K562 (cell line): ENCODE measurements around the gene UQCRFS1. TPM values are rescaled to one million over a fixed set of nuclear protein-coding genes. Genes with fewer than 3 reads are reported as not detected.

Experiments
- FOXK1 ChIP-seq: sonication (generic); formaldehyde crosslinking; IDR thresholded peaks from 2 replicates; pipeline ENCODE4 v1.8.0; 2022; ENCODE audit warnings: missing genetic modification reagents, mild to moderate bottlenecking, borderline replicate concordance
- JUND ChIP-seq, 2 experiments: IDR thresholded peaks; 2 replicates in 1 of 2; 3 replicates in 1 of 2; pipeline ENCODE4 v1.6.1; 2011; ENCODE audit warnings: borderline replicate concordance in 2 of 2, low read depth in 2 of 2, low read length in 2 of 2, improper control_type of control experiment in 1 of 2, missing biosample characterization in 1 of 2, missing genetic modification characterization in 1 of 2, missing genetic modification reagents in 1 of 2
- NBN ChIP-seq: fragments of 450-650 bp; IDR thresholded peaks from 2 replicates; pipeline ENCODE4 v1.6.1; 2016; ENCODE audit warnings: low read depth, mild to moderate bottlenecking
- NFE2 ChIP-seq: IDR thresholded peaks from 2 replicates; pipeline ENCODE4 v1.6.1; 2014; ENCODE audit warnings: antibody characterized with exemption, low read depth
- WHSC1 ChIP-seq: IDR thresholded peaks from one replicate; pipeline ENCODE4 v1.6.1; 2012; ENCODE audit warnings: low read length, control low read depth, inconsistent platforms
- polyA plus RNA-seq, 8 experiments: library from polyadenylated mRNA; depleted of rRNA in 4 of 8; stranded (reverse) in 5 of 8; unstranded in 3 of 8; fragments of >200 nt; fragmentation: Nextera tagmentation in 2 of 8; fragmentation: Illumina TruSeq in 1 of 8; extraction: Ambion mirVana in 2 of 8; extraction: Trizol in 1 of 8; gene quantifications; 2 replicates each; pipeline versions ENCODE4 v1.2.1 to v1.2.3, GENCODE V29; 2011 to 2014; ENCODE audit warnings: inconsistent platforms in 1 of 8, missing spikeins in 1 of 8
- total RNA-seq, 7 experiments: library from RNA; depleted of rRNA in 6 of 7; stranded (reverse); fragments of >200 nt in 6 of 7; fragmentation: Illumina TruSeq in 2 of 7; extraction: Trizol in 2 of 7; gene quantifications; 2 replicates each; pipeline versions ENCODE4 v1.2.1 to v1.2.3, GENCODE V29; 2011 to 2021; ENCODE audit warnings: low replicate concordance in 1 of 7
- TF ChIP-seq, protein P1 (sequence below), 2 experiments: fragments of 450-650 bp in 1 of 2; sonication (generic) in 1 of 2; formaldehyde crosslinking in 1 of 2; IDR thresholded peaks; 2 replicates each; pipeline versions ENCODE4 v1.7.1 to v1.9.0; 2016 to 2022; ENCODE audit warnings: inconsistent platforms in 1 of 2, mild to moderate bottlenecking in 1 of 2, missing genetic modification reagents in 1 of 2
- TF ChIP-seq, protein P2 (sequence below), 2 experiments: fragments of 150-350 bp in 1 of 2; IDR thresholded peaks; 2 replicates each; pipeline ENCODE4 v1.6.1; 2012 to 2016; ENCODE audit warnings: low read depth in 2 of 2, low read length in 2 of 2, mild to moderate bottlenecking in 1 of 2, moderate library complexity in 1 of 2
- TF ChIP-seq, protein P3 (sequence below): fragments of 450-650 bp; IDR thresholded peaks from 2 replicates; pipeline ENCODE4 v1.6.1; 2018; ENCODE audit not compliant: partially characterized antibody

UQCRFS1 gene
- total and polyA plus RNA-seq, 9 of the 15 experiments (the other 6 are each of a cell fraction or from before 2014, with no cell fraction given): 10.8 to 110 (median 64.7) TPM

DNA sequence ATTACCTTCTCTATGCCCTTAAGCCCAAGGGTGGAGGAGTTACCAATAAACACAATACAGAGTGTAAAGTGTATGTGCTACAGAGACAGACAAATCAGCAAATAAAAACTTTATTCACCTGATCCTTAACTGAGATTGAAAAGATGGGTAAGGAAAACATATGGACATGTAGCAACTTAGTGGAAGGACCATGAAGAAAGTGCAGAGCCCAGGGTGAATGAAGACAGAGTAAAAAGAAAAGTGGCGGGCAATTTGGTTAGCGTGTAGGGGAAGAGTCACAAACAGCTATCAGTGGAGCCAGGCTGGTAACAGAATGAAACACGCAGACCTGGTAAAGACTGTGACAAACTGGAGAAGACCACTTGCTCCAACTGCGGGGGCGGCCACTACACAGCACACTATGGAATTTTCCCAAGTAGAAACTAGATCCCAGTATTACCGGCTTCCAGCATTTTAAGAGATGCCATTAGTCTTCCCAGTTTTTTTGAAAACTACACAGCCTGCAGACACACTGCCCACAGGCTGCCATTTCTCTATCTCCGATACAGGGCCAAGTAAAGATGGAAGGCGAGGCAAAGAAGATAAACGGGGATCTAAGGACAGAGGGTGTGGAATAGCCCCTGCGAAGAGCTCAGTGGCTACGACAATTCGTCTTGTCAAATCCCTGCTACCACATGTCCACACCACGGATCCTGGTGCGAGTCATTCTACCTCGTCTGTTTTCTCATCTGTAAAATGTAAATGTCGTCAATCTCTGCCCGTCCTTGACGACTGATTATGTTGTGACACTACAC, 1.2 kb downstream of the UQCRFS1 start (continued):
- TF ChIP-seq, protein P1, sequence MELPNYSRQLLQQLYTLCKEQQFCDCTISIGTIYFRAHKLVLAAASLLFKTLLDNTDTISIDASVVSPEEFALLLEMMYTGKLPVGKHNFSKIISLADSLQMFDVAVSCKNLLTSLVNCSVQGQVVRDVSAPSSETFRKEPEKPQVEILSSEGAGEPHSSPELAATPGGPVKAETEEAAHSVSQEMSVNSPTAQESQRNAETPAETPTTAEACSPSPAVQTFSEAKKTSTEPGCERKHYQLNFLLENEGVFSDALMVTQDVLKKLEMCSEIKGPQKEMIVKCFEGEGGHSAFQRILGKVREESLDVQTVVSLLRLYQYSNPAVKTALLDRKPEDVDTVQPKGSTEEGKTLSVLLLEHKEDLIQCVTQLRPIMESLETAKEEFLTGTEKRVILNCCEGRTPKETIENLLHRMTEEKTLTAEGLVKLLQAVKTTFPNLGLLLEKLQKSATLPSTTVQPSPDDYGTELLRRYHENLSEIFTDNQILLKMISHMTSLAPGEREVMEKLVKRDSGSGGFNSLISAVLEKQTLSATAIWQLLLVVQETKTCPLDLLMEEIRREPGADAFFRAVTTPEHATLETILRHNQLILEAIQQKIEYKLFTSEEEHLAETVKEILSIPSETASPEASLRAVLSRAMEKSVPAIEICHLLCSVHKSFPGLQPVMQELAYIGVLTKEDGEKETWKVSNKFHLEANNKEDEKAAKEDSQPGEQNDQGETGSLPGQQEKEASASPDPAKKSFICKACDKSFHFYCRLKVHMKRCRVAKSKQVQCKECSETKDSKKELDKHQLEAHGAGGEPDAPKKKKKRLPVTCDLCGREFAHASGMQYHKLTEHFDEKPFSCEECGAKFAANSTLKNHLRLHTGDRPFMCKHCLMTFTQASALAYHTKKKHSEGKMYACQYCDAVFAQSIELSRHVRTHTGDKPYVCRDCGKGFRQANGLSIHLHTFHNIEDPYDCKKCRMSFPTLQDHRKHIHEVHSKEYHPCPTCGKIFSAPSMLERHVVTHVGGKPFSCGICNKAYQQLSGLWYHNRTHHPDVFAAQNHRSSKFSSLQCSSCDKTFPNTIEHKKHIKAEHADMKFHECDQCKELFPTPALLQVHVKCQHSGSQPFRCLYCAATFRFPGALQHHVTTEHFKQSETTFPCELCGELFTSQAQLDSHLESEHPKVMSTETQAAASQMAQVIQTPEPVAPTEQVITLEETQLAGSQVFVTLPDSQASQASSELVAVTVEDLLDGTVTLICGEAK (IDR thresholded peaks at IDR 0.05): no peak
- TF ChIP-seq, protein P1 (CRISPR knock-in tag; IDR thresholded peaks at IDR 0.05): no peak
- TF ChIP-seq WHSC1 (no peak), NBN (0 out of 2 replicates have a peak, but pooled peaks have one; percentile 24), JUND (IDR thresholded peaks at IDR 0.05; ENCODE audit: borderline replicate concordance, low read depth, low read length) (no peak), JUND (tag; IDR thresholded peaks at IDR 0.05; ENCODE audit: borderline replicate concordance, low read depth, low read length) (no peak), NFE2 (no peak), FOXK1 (no peak)
- TF ChIP-seq, protein P2, sequence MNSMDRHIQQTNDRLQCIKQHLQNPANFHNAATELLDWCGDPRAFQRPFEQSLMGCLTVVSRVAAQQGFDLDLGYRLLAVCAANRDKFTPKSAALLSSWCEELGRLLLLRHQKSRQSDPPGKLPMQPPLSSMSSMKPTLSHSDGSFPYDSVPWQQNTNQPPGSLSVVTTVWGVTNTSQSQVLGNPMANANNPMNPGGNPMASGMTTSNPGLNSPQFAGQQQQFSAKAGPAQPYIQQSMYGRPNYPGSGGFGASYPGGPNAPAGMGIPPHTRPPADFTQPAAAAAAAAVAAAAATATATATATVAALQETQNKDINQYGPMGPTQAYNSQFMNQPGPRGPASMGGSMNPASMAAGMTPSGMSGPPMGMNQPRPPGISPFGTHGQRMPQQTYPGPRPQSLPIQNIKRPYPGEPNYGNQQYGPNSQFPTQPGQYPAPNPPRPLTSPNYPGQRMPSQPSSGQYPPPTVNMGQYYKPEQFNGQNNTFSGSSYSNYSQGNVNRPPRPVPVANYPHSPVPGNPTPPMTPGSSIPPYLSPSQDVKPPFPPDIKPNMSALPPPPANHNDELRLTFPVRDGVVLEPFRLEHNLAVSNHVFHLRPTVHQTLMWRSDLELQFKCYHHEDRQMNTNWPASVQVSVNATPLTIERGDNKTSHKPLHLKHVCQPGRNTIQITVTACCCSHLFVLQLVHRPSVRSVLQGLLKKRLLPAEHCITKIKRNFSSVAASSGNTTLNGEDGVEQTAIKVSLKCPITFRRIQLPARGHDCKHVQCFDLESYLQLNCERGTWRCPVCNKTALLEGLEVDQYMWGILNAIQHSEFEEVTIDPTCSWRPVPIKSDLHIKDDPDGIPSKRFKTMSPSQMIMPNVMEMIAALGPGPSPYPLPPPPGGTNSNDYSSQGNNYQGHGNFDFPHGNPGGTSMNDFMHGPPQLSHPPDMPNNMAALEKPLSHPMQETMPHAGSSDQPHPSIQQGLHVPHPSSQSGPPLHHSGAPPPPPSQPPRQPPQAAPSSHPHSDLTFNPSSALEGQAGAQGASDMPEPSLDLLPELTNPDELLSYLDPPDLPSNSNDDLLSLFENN (IDR thresholded peaks at IDR 0.05; ENCODE audit: low read depth in 2 of 2, low read length in 2 of 2): no peak
- TF ChIP-seq, protein P3, sequence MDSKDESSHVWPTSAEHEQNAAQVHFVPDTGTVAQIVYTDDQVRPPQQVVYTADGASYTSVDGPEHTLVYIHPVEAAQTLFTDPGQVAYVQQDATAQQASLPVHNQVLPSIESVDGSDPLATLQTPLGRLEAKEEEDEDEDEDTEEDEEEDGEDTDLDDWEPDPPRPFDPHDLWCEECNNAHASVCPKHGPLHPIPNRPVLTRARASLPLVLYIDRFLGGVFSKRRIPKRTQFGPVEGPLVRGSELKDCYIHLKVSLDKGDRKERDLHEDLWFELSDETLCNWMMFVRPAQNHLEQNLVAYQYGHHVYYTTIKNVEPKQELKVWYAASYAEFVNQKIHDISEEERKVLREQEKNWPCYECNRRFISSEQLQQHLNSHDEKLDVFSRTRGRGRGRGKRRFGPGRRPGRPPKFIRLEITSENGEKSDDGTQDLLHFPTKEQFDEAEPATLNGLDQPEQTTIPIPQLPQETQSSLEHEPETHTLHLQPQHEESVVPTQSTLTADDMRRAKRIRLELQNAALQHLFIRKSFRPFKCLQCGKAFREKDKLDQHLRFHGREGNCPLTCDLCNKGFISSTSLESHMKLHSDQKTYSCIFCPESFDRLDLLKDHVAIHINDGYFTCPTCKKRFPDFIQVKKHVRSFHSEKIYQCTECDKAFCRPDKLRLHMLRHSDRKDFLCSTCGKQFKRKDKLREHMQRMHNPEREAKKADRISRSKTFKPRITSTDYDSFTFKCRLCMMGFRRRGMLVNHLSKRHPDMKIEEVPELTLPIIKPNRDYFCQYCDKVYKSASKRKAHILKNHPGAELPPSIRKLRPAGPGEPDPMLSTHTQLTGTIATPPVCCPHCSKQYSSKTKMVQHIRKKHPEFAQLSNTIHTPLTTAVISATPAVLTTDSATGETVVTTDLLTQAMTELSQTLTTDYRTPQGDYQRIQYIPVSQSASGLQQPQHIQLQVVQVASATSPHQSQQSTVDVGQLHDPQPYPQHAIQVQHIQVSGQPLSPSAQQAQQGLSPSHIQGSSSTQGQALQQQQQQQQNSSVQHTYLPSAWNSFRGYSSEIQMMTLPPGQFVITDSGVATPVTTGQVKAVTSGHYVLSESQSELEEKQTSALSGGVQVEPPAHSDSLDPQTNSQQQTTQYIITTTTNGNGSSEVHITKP: peak; percentile 60
